Activated CD4-positive, alpha-beta memory T cell treated with anti-CD3 and anti-CD28 coated beads for 36 hours (primary cell): ENCODE data around the gene HOXA7. TPM values are rescaled to one million over a fixed set of nuclear protein-coding genes. Genes with fewer than 3 reads are reported as not detected.

ENCODE experiments used
- CTCF ChIA-PET: fragments of 350-600 bp; sonication (Branson Sonifier 250); formaldehyde crosslinking; loops from one replicate; lab custom pipeline; 2021; ENCODE audit warnings: antibody characterized with exemption, inconsistent platforms; lab: Charles Lee
- POLR2A ChIA-PET: fragments of 350-600 bp; sonication (Branson Sonifier 250); formaldehyde crosslinking; loops from one replicate; lab custom pipeline; 2021; ENCODE audit warnings: antibody characterized with exemption; lab: Charles Lee
- DNase-seq: peaks from one replicate; pipeline ENCODE4 v3.0.0-alpha.2; 2020
- H3K27ac Mint-ChIP-seq: one replicate; pipeline ENCODE4 v1.8.0; 2021; ENCODE audit warnings: mixed read lengths
- H3K27me3 Mint-ChIP-seq: one replicate; pipeline ENCODE4 v1.8.0; 2021; ENCODE audit warnings: mixed read lengths
- H3K36me3 Mint-ChIP-seq: one replicate; pipeline ENCODE4 v1.8.0; 2021; ENCODE audit warnings: mixed read lengths
- H3K4me1 Mint-ChIP-seq: one replicate; pipeline ENCODE4 v1.8.0; 2021; ENCODE audit warnings: low read depth, mixed read lengths
- H3K4me3 Mint-ChIP-seq: one replicate; pipeline ENCODE4 v1.8.0; 2021; ENCODE audit warnings: mild to moderate bottlenecking, mixed read lengths
- H3K9me3 Mint-ChIP-seq: one replicate; pipeline ENCODE4 v1.8.0; 2021; ENCODE audit warnings: mixed read lengths
- intact Hi-C: fragments of 100-400 bp; cut with micrococcal nuclease; formaldehyde crosslinking; loops from one replicate; pipeline ENCODE4 v1.15.1; 2023
- total RNA-seq, 2 experiments: library from RNA; stranded (reverse); gene quantifications; one replicate each; pipeline ENCODE4 v1.2.3, GENCODE V29; 2021

Gene HOXA7
- total RNA-seq, 2 experiments from 2014 or later: not detected

GRCh38 chr7:27121684-27122076 is 34.8 kb downstream of the HOXA7 start:
- CTCF ChIA-PET: no interaction called here
- intact Hi-C loops: no loop called here
- Mint-ChIP-seq H3K4me1 (no peaks in the 10 kb centered on the region), H3K36me3 (no peaks in the 10 kb centered on the region), H3K27ac (no peak overlapping the region), H3K9me3 (no peaks in the 10 kb centered on the region), H3K4me3 (no peak overlapping the region), H3K27me3 (peaks cover 24% of the 10 kb centered on the region)
- DNase-seq: no peak
- POLR2A ChIA-PET: no interaction called here

GRCh38 chr7:27119412-27119911 is 37.0 kb downstream of the HOXA7 start:
- peaks cover 9% of the 10 kb centered on the region for H3K27me3 Mint-ChIP-seq
- H3K4me1 Mint-ChIP-seq: no peaks in the 10 kb centered on the region
- POLR2A ChIA-PET: no interaction called here
- no peak overlapping the region for H3K4me3 Mint-ChIP-seq
- intact Hi-C loops: no loop called here
- no peak for DNase-seq
- H3K36me3 Mint-ChIP-seq: no peaks in the 10 kb centered on the region
- CTCF ChIA-PET: interaction anchor here (0.6 kb wide), 1 partner anchor 174 kb away, joined by 6 read pairs; no protein-coding TSS in a partner anchor
- H3K27ac Mint-ChIP-seq: no peak overlapping the region
- no peaks in the 10 kb centered on the region for H3K9me3 Mint-ChIP-seq

GRCh38 chr7:27118580-27118979 is 37.9 kb downstream of the HOXA7 start:
- Mint-ChIP-seq H3K27me3 (peaks cover 5% of the 10 kb centered on the region), H3K4me1 (no peaks in the 10 kb centered on the region), H3K9me3 (no peaks in the 10 kb centered on the region), H3K4me3 (no peak overlapping the region), H3K27ac (no peak overlapping the region), H3K36me3 (no peaks in the 10 kb centered on the region)
- DNase-seq: no peak
- ChIA-PET CTCF (no interaction called here), POLR2A (no interaction called here)
- intact Hi-C loops: no loop called here

- Mint-ChIP-seq H3K4me3 (no peak overlapping the region), H3K9me3 (no peaks in the 10 kb centered on the region), H3K36me3 (no peaks in the 10 kb centered on the region), H3K4me1 (no peaks in the 10 kb centered on the region), H3K27ac (no peak overlapping the region), H3K27me3 (peaks cover 4% of the 10 kb centered on the region)
- ChIA-PET POLR2A (no interaction called here), CTCF (no interaction called here)
- DNase-seq: no peak
- intact Hi-C loops: no loop called here
These were observed 38.5 kb downstream of the HOXA7 start for GRCh38 chr7:27117887-27118491.

GRCh38 chr7:27116962-27117886 is 39.3 kb downstream of the HOXA7 start:
- Mint-ChIP-seq H3K36me3 (no peaks in the 10 kb centered on the region), H3K27me3 (peaks cover 4% of the 10 kb centered on the region), H3K27ac (no peak overlapping the region), H3K4me1 (no peaks in the 10 kb centered on the region), H3K9me3 (no peaks in the 10 kb centered on the region), H3K4me3 (no peak overlapping the region)
- POLR2A ChIA-PET: no interaction called here
- intact Hi-C loops: no loop called here
- CTCF ChIA-PET: no interaction called here
- DNase-seq: no peak

GRCh38 chr7:27116031-27116961 is 40.2 kb downstream of the HOXA7 start:
- DNase-seq: no peak
- no peak overlapping the region for H3K4me3 Mint-ChIP-seq
- no peaks in the 10 kb centered on the region for H3K36me3 Mint-ChIP-seq
- no peaks in the 10 kb centered on the region for H3K9me3 Mint-ChIP-seq
- intact Hi-C loops: no loop called here
- H3K27ac Mint-ChIP-seq: no peak overlapping the region
- H3K27me3 Mint-ChIP-seq: peaks cover 6% of the 10 kb centered on the region
- POLR2A ChIA-PET: no interaction called here
- CTCF ChIA-PET: no interaction called here
- H3K4me1 Mint-ChIP-seq: no peaks in the 10 kb centered on the region

GRCh38 chr7:27115221-27116026 is 41.1 kb downstream of the HOXA7 start:
- no peak for DNase-seq
- Mint-ChIP-seq H3K27me3 (peaks cover 6% of the 10 kb centered on the region), H3K9me3 (no peaks in the 10 kb centered on the region), H3K36me3 (no peaks in the 10 kb centered on the region), H3K4me1 (no peaks in the 10 kb centered on the region), H3K4me3 (no peak overlapping the region), H3K27ac (no peak overlapping the region)
- ChIA-PET CTCF (no interaction called here), POLR2A (no interaction called here)
- intact Hi-C loops: no loop called here

- H3K27ac Mint-ChIP-seq: no peak overlapping the region
- intact Hi-C loops: no loop called here
- no peaks in the 10 kb centered on the region for H3K36me3 Mint-ChIP-seq
- H3K9me3 Mint-ChIP-seq: no peaks in the 10 kb centered on the region
- H3K4me3 Mint-ChIP-seq: no peak overlapping the region
- ChIA-PET POLR2A (no interaction called here), CTCF (no interaction called here)
- DNase-seq: no peak
- H3K27me3 Mint-ChIP-seq: peaks cover 6% of the 10 kb centered on the region
- H3K4me1 Mint-ChIP-seq: no peaks in the 10 kb centered on the region
These were observed 41.6 kb downstream of the HOXA7 start for GRCh38 chr7:27114881-27115220.

- H3K27me3 Mint-ChIP-seq: peaks cover 6% of the 10 kb centered on the region
- ChIA-PET CTCF (no interaction called here), POLR2A (no interaction called here)
- no peaks in the 10 kb centered on the region for H3K4me1 Mint-ChIP-seq
- no peak for DNase-seq
- intact Hi-C loops: no loop called here
- no peaks in the 10 kb centered on the region for H3K9me3 Mint-ChIP-seq
- no peak overlapping the region for H3K4me3 Mint-ChIP-seq
- no peak overlapping the region for H3K27ac Mint-ChIP-seq
- H3K36me3 Mint-ChIP-seq: no peaks in the 10 kb centered on the region
These were observed 42.3 kb downstream of the HOXA7 start for GRCh38 chr7:27113991-27114769.

GRCh38 chr7:27112955-27113949 is 43.2 kb downstream of the HOXA7 start:
- Mint-ChIP-seq H3K36me3 (no peaks in the 10 kb centered on the region), H3K4me1 (no peaks in the 10 kb centered on the region), H3K27me3 (peaks cover 6% of the 10 kb centered on the region), H3K9me3 (no peaks in the 10 kb centered on the region), H3K4me3 (no peak overlapping the region), H3K27ac (no peak overlapping the region)
- DNase-seq: no peak
- POLR2A ChIA-PET: no interaction called here
- intact Hi-C loops: no loop called here
- CTCF ChIA-PET: no interaction called here
